Measurements from ENCODE around the gene SRGAP3.
A peak's percentile ranks its signal among the peaks of the same experiment; 100 is the strongest.

Gene SRGAP3

GRCh38 chr3:9183811-9184460 lies 65.5 kb downstream of the SRGAP3 start:
- DNase-seq (ENCODE audit: low read depth, low spot score), result no peak
- no peak overlapping the region for H3K27ac ChIP-seq

GRCh38 chr3:9183011-9183410 lies 66.4 kb downstream of the SRGAP3 start:
- no peak overlapping the region for H3K27ac ChIP-seq
- DNase-seq (ENCODE audit: low read depth, low spot score), result no peak

- no peak for DNase-seq (ENCODE audit: low read depth, low spot score)
Measured at GRCh38 chr3:9180764-9181117, 68.7 kb downstream of the SRGAP3 start.

DNA sequence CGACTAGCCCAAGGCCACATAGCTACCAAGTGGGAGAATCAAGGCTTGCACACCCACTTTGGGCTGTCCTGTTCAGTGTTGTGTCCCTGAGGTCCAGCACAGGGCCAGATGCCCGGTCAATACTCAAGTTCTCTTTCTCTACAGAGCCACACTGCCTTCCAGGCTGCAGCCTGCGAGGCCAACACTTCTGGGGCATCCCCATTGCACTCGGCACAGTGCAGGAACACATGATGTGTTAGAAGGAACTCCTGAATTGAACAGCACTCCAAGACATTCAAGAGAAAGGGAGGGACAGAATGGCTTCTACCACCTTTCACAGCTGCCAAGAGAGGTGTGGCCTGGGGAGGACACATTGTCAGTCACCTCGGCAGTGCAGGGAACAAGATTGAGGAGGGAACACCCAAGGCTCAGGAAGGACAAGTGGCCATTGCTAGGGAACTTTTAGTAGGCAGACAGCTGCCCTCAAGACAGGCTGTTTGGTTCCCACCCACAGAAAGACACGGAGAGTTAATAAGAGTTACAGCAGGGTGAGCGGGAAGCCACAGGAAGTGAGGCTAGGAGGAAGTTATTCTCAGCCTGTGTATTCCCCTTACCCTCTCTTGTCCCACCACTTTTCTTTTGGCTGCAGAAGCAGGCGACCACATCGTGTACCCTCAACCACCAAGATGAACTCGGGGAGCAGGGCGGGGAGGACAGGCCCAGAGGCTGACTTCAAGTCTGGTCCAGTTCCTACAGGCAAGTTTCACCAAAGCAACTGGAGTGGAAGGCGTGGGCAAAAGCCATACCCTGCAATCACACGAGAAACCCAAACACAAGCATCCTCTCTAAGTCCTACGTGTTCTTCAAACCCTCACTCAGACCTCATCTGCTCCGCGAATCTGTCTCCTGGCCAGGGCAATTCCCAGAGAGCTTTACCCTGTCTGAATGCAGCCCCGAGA lies 69.4 kb downstream of the SRGAP3 start:
- no peak for DNase-seq (ENCODE audit: low read depth, low spot score)
- H3K27ac ChIP-seq, result no peak overlapping the region

More at GRCh38 chr3:9180764-9181117, 68.7 kb downstream of the SRGAP3 start:
- H3K27ac ChIP-seq, result no peak overlapping the region

- DNase-seq (ENCODE audit: low read depth, low spot score), result no peak
- no peak overlapping the region for H3K27ac ChIP-seq
Measured at GRCh38 chr3:9178697-9179096, 70.7 kb downstream of the SRGAP3 start.

- H3K27ac ChIP-seq, result peak overlapping the region; percentile 91
- DNase-seq (ENCODE audit: low read depth, low spot score), result no peak
Measured at GRCh38 chr3:9175421-9175820, 74.0 kb downstream of the SRGAP3 start.

DNA sequence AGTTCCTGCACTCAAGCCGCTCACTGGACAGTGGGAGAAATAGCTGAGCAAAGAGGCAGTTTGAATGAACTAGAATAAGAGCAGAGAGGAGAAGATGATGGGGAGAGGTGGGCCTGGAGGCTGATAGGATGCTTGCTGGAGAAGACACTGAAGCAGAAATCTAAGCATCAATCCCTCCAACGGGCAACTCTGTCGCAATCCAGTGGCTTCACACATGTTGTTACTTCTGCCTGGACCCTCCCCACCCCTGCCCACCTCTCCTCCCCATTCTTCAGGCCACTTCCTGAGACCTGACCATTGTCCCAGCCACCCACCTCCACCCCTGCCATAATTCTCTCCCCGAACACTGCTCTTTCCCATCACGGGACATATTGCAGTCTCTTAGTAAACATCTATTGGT lies 76.0 kb downstream of the SRGAP3 start:
- H3K27ac ChIP-seq, result peak overlapping the region; percentile 67
- no peak for DNase-seq (ENCODE audit: low read depth, low spot score)

DNA sequence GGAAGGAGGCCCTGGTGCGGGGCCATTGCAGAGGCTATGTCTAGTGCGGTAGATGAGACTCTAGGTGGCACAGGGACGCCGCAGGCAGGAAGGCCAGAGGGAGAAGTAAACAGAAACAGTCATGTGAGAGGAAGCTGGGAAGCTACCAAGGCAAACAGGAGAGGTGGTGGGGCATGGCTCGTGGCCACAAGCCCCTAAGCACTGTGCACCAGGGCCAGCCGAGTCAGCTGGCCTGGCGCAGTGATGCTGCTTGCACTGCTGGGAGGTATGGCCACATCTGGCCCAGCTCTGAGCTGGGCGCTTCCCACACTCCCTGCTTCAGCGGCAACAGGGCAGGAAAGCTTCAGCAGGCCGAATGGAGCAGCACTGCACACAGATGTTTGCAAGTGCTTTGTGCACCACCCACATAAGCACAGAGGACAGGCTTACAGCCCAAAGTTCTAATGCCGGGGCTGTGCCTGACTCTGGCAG lies 76.6 kb downstream of the SRGAP3 start:
- peak overlapping the region; percentile 67 for H3K27ac ChIP-seq
- no peak for DNase-seq (ENCODE audit: low read depth, low spot score)

DNA sequence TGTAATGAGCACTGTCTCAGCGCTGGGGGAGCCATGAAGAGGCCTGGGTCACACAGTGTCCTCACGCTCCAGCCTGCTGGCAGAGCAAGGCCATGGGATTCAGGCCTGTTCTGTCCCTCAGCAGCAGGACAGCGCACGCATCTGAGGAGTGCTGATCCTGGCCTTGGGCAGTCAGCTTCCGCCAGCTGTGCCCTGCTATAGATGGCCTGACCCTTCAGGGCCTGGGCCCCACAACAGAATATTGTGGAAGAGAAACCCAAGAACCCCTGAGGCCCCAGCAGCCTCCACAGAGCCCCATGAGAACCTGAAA lies 78.6 kb downstream of the SRGAP3 start:
- peak overlapping the region; percentile 99 for H3K27ac ChIP-seq
- DNase-seq (ENCODE audit: low read depth, low spot score), result no peak

GRCh38 chr3:9169956-9170850 lies 79.2 kb downstream of the SRGAP3 start:
- H3K27ac ChIP-seq, result peak overlapping the region; percentile 99
- no peak for DNase-seq (ENCODE audit: low read depth, low spot score)

DNA sequence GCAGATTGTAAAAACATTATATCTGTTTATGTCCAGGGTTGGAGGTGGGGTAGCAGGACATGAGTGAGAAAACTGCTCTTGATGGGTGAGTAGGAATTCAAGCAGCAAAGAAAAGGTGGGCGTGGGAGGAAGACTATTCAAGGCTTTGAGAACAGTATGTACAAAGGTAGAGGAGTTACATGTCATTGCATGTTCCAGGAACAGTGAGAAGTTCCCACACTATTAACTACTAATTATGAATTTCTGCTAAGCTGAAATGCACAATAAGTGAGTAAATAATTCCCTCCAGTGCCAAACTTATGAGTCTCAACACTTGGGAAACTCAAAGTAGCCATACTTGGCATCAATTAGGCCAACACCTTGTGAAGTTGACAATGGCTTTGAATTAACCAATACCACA lies 80.1 kb downstream of the SRGAP3 start:
- peak; percentile 93 for DNase-seq (ENCODE audit: low read depth, low spot score)
- H3K27ac ChIP-seq, result peak overlapping the region; percentile 99

DNA sequence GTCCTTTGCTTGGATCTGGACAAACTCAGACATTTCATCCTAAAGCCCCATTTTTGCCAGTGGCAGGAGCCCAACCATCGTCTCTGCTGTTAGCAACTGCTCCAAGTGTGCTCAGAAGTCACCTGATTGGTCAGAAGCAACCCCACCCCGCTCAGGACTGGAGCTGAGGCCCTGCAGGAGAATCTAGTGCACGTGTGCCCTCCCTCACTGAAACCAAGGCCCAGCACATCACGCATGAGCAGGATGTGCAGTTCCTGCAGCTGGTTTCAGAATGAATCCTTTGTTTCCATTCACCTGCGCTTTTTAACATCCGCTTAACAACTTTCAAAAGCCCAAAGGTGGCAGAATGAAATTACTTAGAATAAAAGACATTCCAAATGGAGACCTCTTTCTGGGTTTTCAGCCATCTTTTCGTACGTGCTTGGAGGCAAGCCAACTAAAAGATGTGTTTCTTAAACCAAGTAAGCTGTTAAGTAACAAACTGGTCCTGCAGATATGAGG lies 81.2 kb downstream of the SRGAP3 start:
- DNase-seq (ENCODE audit: low read depth, low spot score), result no peak
- H3K27ac ChIP-seq, result peak overlapping the region; percentile 99

GRCh38 chr3:9167222-9167621 lies 82.2 kb downstream of the SRGAP3 start:
- H3K27ac ChIP-seq, result peak overlapping the region; percentile 99
- no peak for DNase-seq (ENCODE audit: low read depth, low spot score)

- H3K27ac ChIP-seq, result no peak overlapping the region
- no peak for DNase-seq (ENCODE audit: low read depth, low spot score)
Measured at GRCh38 chr3:9165421-9165820, 84.0 kb downstream of the SRGAP3 start.

- H3K27ac ChIP-seq, result no peak overlapping the region
- no peak for DNase-seq (ENCODE audit: low read depth, low spot score)
Measured at GRCh38 chr3:9163289-9163688, 86.2 kb downstream of the SRGAP3 start.

- no peak for DNase-seq (ENCODE audit: low read depth, low spot score)
- H3K27ac ChIP-seq, result peak overlapping the region; percentile 20
Measured at GRCh38 chr3:9161811-9162210, 87.6 kb downstream of the SRGAP3 start.

GRCh38 chr3:9161298-9161697 lies 88.1 kb downstream of the SRGAP3 start:
- DNase-seq (ENCODE audit: low read depth, low spot score), result no peak
- peak overlapping the region; percentile 20 for H3K27ac ChIP-seq

- no peak for DNase-seq (ENCODE audit: low read depth, low spot score)
- H3K27ac ChIP-seq, result no peak overlapping the region
Measured at GRCh38 chr3:9158865-9159630, 90.4 kb downstream of the SRGAP3 start.

DNA sequence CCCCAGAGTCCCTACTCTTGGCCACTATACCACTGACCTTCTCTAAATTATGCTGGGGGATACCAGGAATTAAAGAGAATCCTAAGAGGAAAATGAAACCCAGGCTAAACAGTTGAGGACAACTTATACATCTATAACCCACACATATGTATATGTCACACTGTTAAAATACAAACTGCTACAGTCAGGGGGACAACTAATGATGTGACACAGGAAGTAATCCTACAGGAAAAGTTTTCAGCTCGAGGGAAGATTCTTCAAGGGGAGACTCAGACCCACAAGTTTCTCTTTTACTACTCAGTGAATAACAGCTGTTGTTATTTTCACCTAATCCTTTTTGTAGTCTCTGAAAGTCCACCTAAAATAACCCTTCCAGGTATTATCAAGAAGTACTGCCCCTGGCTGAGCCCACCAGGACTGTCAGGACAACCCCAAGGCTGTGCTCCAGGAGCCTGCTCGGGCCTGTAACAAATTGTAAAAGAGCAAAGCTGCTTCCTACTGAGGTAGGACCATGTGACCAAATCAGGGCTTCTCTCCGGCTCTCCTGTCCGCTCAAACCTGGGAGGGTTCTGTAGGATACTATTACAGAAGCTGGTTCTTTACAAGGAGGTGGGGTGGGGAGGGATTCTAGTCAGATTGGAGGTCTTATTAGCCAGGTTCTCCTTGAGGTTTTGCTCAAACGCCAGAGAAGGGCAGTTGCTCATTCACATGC lies 91.6 kb downstream of the SRGAP3 start:
- no peak for DNase-seq (ENCODE audit: low read depth, low spot score)
- H3K27ac ChIP-seq, result no peak overlapping the region
